SK-N-SH (cell line): Measurements from ENCODE around the gene ZBTB7B. TPM values are rescaled to one million over a fixed set of nuclear protein-coding genes. Genes with fewer than 3 reads are reported as not detected.
"Not testable (repeated sequence)": the region's sequence is repeated elsewhere in the genome, so short reads cannot be mapped to it uniquely, and the experiment has no call there.

ENCODE experiments used
- CTCF ChIA-PET: fragments of 300-600, 350-600 bp; formaldehyde crosslinking; extraction: SDS; loops from one replicate; lab custom pipeline; 2021; lab: Yijun Ruan, JAX
- POLR2A ChIA-PET: fragments of 350-600 bp; sonication (Branson Sonifier 250); formaldehyde crosslinking; extraction: SDS; loops from one replicate; lab custom pipeline; 2020; ENCODE audit warnings: antibody characterized with exemption, inconsistent platforms; lab: Yijun Ruan, JAX
- DNase-seq: peaks from one replicate; pipeline ENCODE4 v3.0.0; 2012
- H2AFZ ChIP-seq: fragments of 200-600 bp; sonication (generic); 2 replicates; pipeline ENCODE4 v1.8.1; 2016; ENCODE audit warnings: antibody characterized with exemption, mild to moderate bottlenecking, low read depth
- H3F3A ChIP-seq: fragments of 200-600 bp; sonication (generic); replicated peaks from 2 replicates; pipeline ENCODE3; 2016; ENCODE audit warnings: antibody characterized with exemption, mild to moderate bottlenecking; ENCODE audit not compliant: insufficient read depth
- H3K27ac ChIP-seq, 2 experiments: fragments of 200-500 bp in 1 of 2; fragments of 200-600 bp in 1 of 2; sonication (Bioruptor generic) in 1 of 2; sonication (generic), shearing (Covaris generic) in 1 of 2; 2 replicates each; pipeline versions ENCODE4 v1.5.1 to v1.6.1; 2014 to 2016; ENCODE audit warnings: low read depth in 2 of 2, inconsistent platforms in 1 of 2, low read length in 1 of 2, mild to moderate bottlenecking in 1 of 2, mixed read lengths in 1 of 2
- H3K27me3 ChIP-seq: fragments of 200-600 bp; sonication (generic), shearing (Covaris generic); 2 replicates; pipeline ENCODE4 v1.6.1; 2016; ENCODE audit warnings: mixed run types; ENCODE audit not compliant: insufficient read depth
- H3K36me3 ChIP-seq, 2 experiments: fragments of 200-500 bp in 1 of 2; fragments of 200-600 bp in 1 of 2; sonication (Bioruptor generic) in 1 of 2; sonication (generic) in 1 of 2; replicated peaks in 1 of 2; 2 replicates each; pipeline versions ENCODE3 to v1.5.1; 2014 to 2016; ENCODE audit warnings: low read length in 1 of 2, mild to moderate bottlenecking in 1 of 2; ENCODE audit not compliant: insufficient read depth in 2 of 2, control insufficient read depth in 1 of 2
- H3K4me1 ChIP-seq, 2 experiments: fragments of 200-500 bp in 1 of 2; fragments of 200-600 bp in 1 of 2; sonication (Bioruptor generic) in 1 of 2; sonication (generic), shearing (Covaris generic) in 1 of 2; 2 replicates each; pipeline versions ENCODE4 v1.5.1 to v1.6.1; 2014 to 2016; ENCODE audit warnings: low read depth in 1 of 2, low read length in 1 of 2, mixed run types in 1 of 2; ENCODE audit not compliant: insufficient read depth in 2 of 2, control insufficient read depth in 1 of 2
- H3K4me2 ChIP-seq: fragments of 200-600 bp; sonication (generic), shearing (Covaris generic); 2 replicates; pipeline ENCODE4 v1.6.1; 2017; ENCODE audit warnings: mixed run types
- H3K4me3 ChIP-seq, 2 experiments: fragments of 200-500 bp in 1 of 2; fragments of 200-600 bp in 1 of 2; sonication (Bioruptor generic) in 1 of 2; sonication (generic), shearing (Covaris generic) in 1 of 2; 2 replicates each; pipeline versions ENCODE4 v1.5.1 to v1.8.1; 2014 to 2016; ENCODE audit warnings: low read depth in 2 of 2, inconsistent platforms in 1 of 2, low read length in 1 of 2, mild to moderate bottlenecking in 1 of 2, mixed read lengths in 1 of 2, moderate library complexity in 1 of 2
- H3K79me2 ChIP-seq: fragments of 200-600 bp; sonication (generic); 2 replicates; pipeline ENCODE4 v1.8.1; 2017; ENCODE audit warnings: mild to moderate bottlenecking; ENCODE audit not compliant: insufficient read depth
- H3K9ac ChIP-seq: fragments of 200-600 bp; sonication (generic); 2 replicates; pipeline ENCODE4 v1.6.1; 2017; ENCODE audit warnings: mixed run types
- H3K9me2 ChIP-seq: fragments of 200-600 bp; sonication (generic); 2 replicates; pipeline ENCODE4 v1.6.1; 2017; ENCODE audit warnings: mixed run types
- H3K9me3 ChIP-seq: fragments of 200-600 bp; sonication (generic); 2 replicates; pipeline ENCODE4 v1.6.1; 2017; ENCODE audit warnings: mixed run types, mild to moderate bottlenecking, moderate library complexity
- H4K20me1 ChIP-seq: fragments of 200-600 bp; sonication (generic); 2 replicates; pipeline ENCODE4 v1.6.1; 2017; ENCODE audit warnings: mild to moderate bottlenecking, mixed run types; ENCODE audit not compliant: insufficient read depth
- CTCF ChIP-seq: fragments of 200-600 bp; sonication (generic); IDR thresholded peaks from 2 replicates; pipeline ENCODE4 v1.6.1; 2017; ENCODE audit warnings: antibody characterized with exemption, mild to moderate bottlenecking, moderate library complexity
- EP300 ChIP-seq, 2 experiments: IDR thresholded peaks; 2 replicates each; pipeline versions ENCODE4 v1.4.0 to v1.6.1; 2012; ENCODE audit warnings: borderline replicate concordance in 1 of 2, low read depth in 1 of 2, low read length in 1 of 2
- FOSL2 ChIP-seq: IDR thresholded peaks from 2 replicates; pipeline ENCODE4 v1.4.0; 2012; ENCODE audit warnings: low read depth, mild to moderate bottlenecking, moderate library complexity, borderline replicate concordance
- JUND ChIP-seq: IDR thresholded peaks from 2 replicates; pipeline ENCODE4 v1.4.0; 2012
- MAX ChIP-seq: IDR thresholded peaks from 2 replicates; pipeline ENCODE4 v1.4.0; 2012; ENCODE audit warnings: low read depth
- MXI1 ChIP-seq: IDR thresholded peaks from 2 replicates; pipeline ENCODE4 v1.6.1; 2012; ENCODE audit warnings: mild to moderate bottlenecking, low read depth, low read length, improper control_type of control experiment
- NRF1 ChIP-seq: IDR thresholded peaks from 2 replicates; pipeline ENCODE4 v1.6.1; 2012; ENCODE audit warnings: low read depth, mild to moderate bottlenecking, low read length
- RAD21 ChIP-seq: IDR thresholded peaks from 2 replicates; pipeline ENCODE4 v1.6.1; 2012; ENCODE audit warnings: mild to moderate bottlenecking, low read length
- SMC3 ChIP-seq: IDR thresholded peaks from 2 replicates; pipeline ENCODE4 v1.6.1; 2012; ENCODE audit warnings: low read depth, low read length, improper control_type of control experiment
- TAF1 ChIP-seq: IDR thresholded peaks from 2 replicates; pipeline ENCODE4 v1.6.1; 2012; ENCODE audit warnings: low read depth, mild to moderate bottlenecking, low read length, moderate library complexity, borderline replicate concordance
- YY1 ChIP-seq: IDR thresholded peaks from 2 replicates; pipeline ENCODE4 v1.4.0; 2012; ENCODE audit warnings: low read depth, mild to moderate bottlenecking
- ZBTB33 ChIP-seq: IDR thresholded peaks from 2 replicates; pipeline ENCODE4 v1.4.0; 2012; ENCODE audit warnings: low read depth, borderline replicate concordance
- WGBS: methylation state at CpG from one replicate; pipeline ENCODE4 v1.1.6; 2017; ENCODE audit warnings: low lambda C conversion rate; 5-methylcytosine and 5-hydroxymethylcytosine counted together
- polyA plus RNA-seq, 3 experiments: library from polyadenylated mRNA; depleted of rRNA; stranded (reverse); fragments of >200 nt; gene quantifications; 2 replicates each; pipeline ENCODE4 v1.2.3, GENCODE V29; 2012

Gene ZBTB7B
- polyA plus RNA-seq, 1 of the 3 experiments (the other 2 are of a cell fraction): 15.7 TPM

GRCh38 chr1:154994591-154994990, 8.0 kb upstream of the ZBTB7B start (continued):
- TF ChIP-seq ZBTB33: no peak

GRCh38 chr1:154995301-154995983, 7.2 kb upstream of the ZBTB7B start:
- not testable (repeated sequence) for H3K9ac ChIP-seq, H3K9me3 ChIP-seq, H3K36me3 ChIP-seq, H3K27me3 ChIP-seq, DNase-seq, H3K27ac ChIP-seq, H3K4me2 ChIP-seq, H3K79me2 ChIP-seq, H3K4me3 ChIP-seq, H2AFZ ChIP-seq, H4K20me1 ChIP-seq, H3K9me2 ChIP-seq
- H3K4me1 ChIP-seq: peaks cover 13 to 27% of the 10 kb centered on the region in 2 experiments
- TF ChIP-seq RAD21 (peak; percentile 39; the same call in 1 of the 2 replicates), SMC3 (peak; percentile 23; the same call in 1 of the 2 replicates), CTCF (peak; percentile 67), EP300 (IDR thresholded peaks at IDR 0.05; ENCODE audit: borderline replicate concordance in 1 of 2, low read depth in 1 of 2, low read length in 1 of 2) (peak in 1 of 2 experiments; percentile 11; a peak in 1 of 4 replicates)
- ChIA-PET CTCF (interaction anchor here (0.7 to 14.0 kb wide), 15 partner anchors 19 to 326 kb away, joined by 3 to 640 read pairs (median 5); partner anchors contain the start of genes ADAM15, CKS1B, FLAD1 and PBXIP1), POLR2A (interaction anchor here (1.2 to 3.9 kb wide), 4 partner anchors 16 to 34 kb away, joined by 3 to 16 read pairs (median 5); partner anchors contain the start of genes PYGO2 and SHC1)
- WGBS: 69% methylated on average over 13 of the region's 13 CpGs
- peaks cover 14% of the 10 kb centered on the region for H3F3A ChIP-seq

- Histone ChIP-seq H3K27ac (no peak overlapping the region), H3K4me1 (peaks cover 13 to 27% of the 10 kb centered on the region in 2 experiments), H4K20me1 (no peaks in the 10 kb centered on the region), H3K79me2 (peaks cover 3% of the 10 kb centered on the region; the same call in 1 of the 2 replicates), H3F3A (peaks cover 23% of the 10 kb centered on the region), H3K36me3 (no peaks in the 10 kb centered on the region), H3K9ac (no peak overlapping the region), H3K27me3 (no peaks in the 10 kb centered on the region), H3K4me2 (no peak overlapping the region), H2AFZ (no peak overlapping the region), H3K9me2 (no peaks in the 10 kb centered on the region), H3K4me3 (no peak overlapping the region), H3K9me3 (no peaks in the 10 kb centered on the region)
- CTCF ChIA-PET: interaction anchor here (1.0 to 14.0 kb wide), 10 partner anchors 18 to 327 kb away, joined by 3 to 640 read pairs (median 5); partner anchors contain the start of genes CKS1B, FLAD1, PBXIP1 and PYGO2
- no peak for DNase-seq
- 91% methylated on average over 15 of the region's 15 CpGs for WGBS
- POLR2A ChIA-PET: interaction anchor here (1.1 to 1.2 kb wide), 2 partner anchors 28 to 41 kb away, joined by 3 read pairs; partner anchors contain the start of gene PBXIP1
- TF ChIP-seq YY1 (no peak), FOSL2 (no peak), NRF1 (no peak), RAD21 (no peak), JUND (no peak), TAF1 (no peak), MAX (no peak), CTCF (no peak), MXI1 (no peak)
Observed at GRCh38 chr1:154996966-154997701, 5.5 kb upstream of the ZBTB7B start.
